ENCODE data around the gene MED12. TPM values are rescaled to one million over a fixed set of nuclear protein-coding genes. Genes with fewer than 3 reads are reported as not detected.

Gene MED12
- total and polyA plus RNA-seq, 10 of the 15 experiments (the other 5 are each of a cell fraction or from before 2014, with no cell fraction given): 0.68 to 28.5 (median 13.7) TPM

GRCh38 chrX:71117358-71117757, 1.0 kb upstream of the MED12 start:
- Histone ChIP-seq H2AFZ (ENCODE audit: control insufficient read depth, low read depth, low read length) (no peak overlapping the region), H3K9ac (ENCODE audit: control insufficient read depth, insufficient read depth, low read length) (no peak overlapping the region), H3K4me3 (no peak overlapping the region), H3K4me1 (ENCODE audit: control insufficient read depth, insufficient read depth, low read length) (peaks cover 9% of the 10 kb centered on the region), H3K27me3 (replicated peaks in 1 of 2; ENCODE audit: control insufficient read depth in 2 of 2, insufficient read depth in 2 of 2, low read length in 1 of 2) (no peaks in the 10 kb centered on the region), H3K4me2 (ENCODE audit: control insufficient read depth, insufficient read depth) (peak overlapping the region; percentile 71), H3K36me3 (ENCODE audit: control insufficient read depth in 2 of 2, insufficient read depth in 2 of 2, low read length in 1 of 2) (peaks cover 0 to 4% of the 10 kb centered on the region in 2 experiments; a peak in 3 of 4 replicates), H4K20me1 (ENCODE audit: control insufficient read depth, insufficient read depth) (no peaks in the 10 kb centered on the region), H3K27ac (ENCODE audit: control insufficient read depth, insufficient read depth) (0 out of 2 replicates have a peak overlapping the region, but pooled peaks have one; percentile 81), H3K9me3 (replicated peaks; ENCODE audit: control insufficient read depth, insufficient read depth, low read length) (no peaks in the 10 kb centered on the region), H3K79me2 (ENCODE audit: control insufficient read depth, insufficient read depth, low read length) (peaks cover 15% of the 10 kb centered on the region)
- FAIRE-seq (no peak), DNase-seq (ENCODE audit: low read depth, low spot score) (no peak), ATAC-seq (no peak)
- WGBS (ENCODE audit: insufficient coverage, insufficient replicate concordance, low lambda C conversion rate, missing lambda C conversion rate): 87% methylated on average over 10 of the region's 10 CpGs
- intact Hi-C loops (cut with micrococcal nuclease; ENCODE audit: unreplicated experiment): loop anchor here (10.0 kb wide), 1 partner anchor 247 kb away; the partner anchor contains the start of gene TAF1
- no TSS peak for BruUV-seq (replicated peaks)
- TF ChIP-seq SUZ12 (IDR thresholded peaks at IDR 0.05; ENCODE audit: unreplicated experiment): no peak
- TF ChIP-seq MYB (IDR thresholded peaks at IDR 0.05; ENCODE audit: borderline replicate concordance, low read depth, low read length): no peak
- no peak for TF ChIP-seq BHLHE40 (IDR thresholded peaks at IDR 0.05; ENCODE audit: borderline replicate concordance in 1 of 2, low read depth in 2 of 2, low read length in 1 of 2)
- TF ChIP-seq ESRRA (IDR thresholded peaks at IDR 0.05; ENCODE audit: low read length): no peak
- TF ChIP-seq IKZF2 (IDR thresholded peaks at IDR 0.05): no peak
- no peak for TF ChIP-seq FOS (IDR thresholded peaks at IDR 0.05; ENCODE audit: borderline replicate concordance, extremely low read depth, insufficient read length)
- POLR2A ChIA-PET: interaction anchor here (0.6 to 3.1 kb wide), 12 partner anchors 8 to 459 kb away, joined by 3 to 34 read pairs (median 4); partner anchors contain the start of genes NONO, TAF1 and ZMYM3
- SMC1A ChIA-PET (ENCODE audit: uncharacterized antibody, unreplicated experiment): interaction anchor here (1.0 to 2.3 kb wide), 7 partner anchors 13 to 59 kb away, joined by 3 to 18 read pairs (median 6); no protein-coding TSS in a partner anchor
- RAD21 ChIA-PET (ENCODE audit: unreplicated experiment): interaction anchor here (1.2 to 3.7 kb wide), 5 partner anchors 11 to 166 kb away, joined by 4 to 29 read pairs (median 7); partner anchors contain the start of gene NONO
- in situ Hi-C loops (cut with MboI): no loop called here
- CTCF ChIA-PET: interaction anchor here (1.6 to 2.5 kb wide), 4 partner anchors 12 to 20 kb away, joined by 6 to 17 read pairs (median 10); no protein-coding TSS in a partner anchor
